HepG2 (cell line): ENCODE data around the gene ADAM20.
"Not testable (repeated sequence)": the region's sequence is repeated elsewhere in the genome, so short reads cannot be mapped to it uniquely, and the experiment has no call there.

Source experiments
- CBX5 ChIP-seq: sonication (generic); formaldehyde crosslinking; IDR thresholded peaks from 2 replicates; pipeline ENCODE4 v1.4.0; 2020; ENCODE audit warnings: missing genetic modification reagents, borderline replicate concordance
- CTCF ChIP-seq: sonication (generic); formaldehyde crosslinking; IDR thresholded peaks from 2 replicates; pipeline ENCODE4 v1.5.0; 2020; ENCODE audit warnings: mild to moderate bottlenecking, missing genetic modification reagents, moderate library complexity
- HNF1A ChIP-seq, 2 experiments: sonication (generic) in 1 of 2; formaldehyde crosslinking in 1 of 2; IDR thresholded peaks; 2 replicates each; pipeline versions ENCODE4 v1.4.0 to v1.6.1; 2016 to 2020; ENCODE audit warnings: borderline replicate concordance in 1 of 2, low read depth in 1 of 2, mild to moderate bottlenecking in 1 of 2, missing genetic modification reagents in 1 of 2
- MAX ChIP-seq: IDR thresholded peaks from 2 replicates; pipeline ENCODE4 v1.6.1; 2012; ENCODE audit warnings: inconsistent platforms
- MXI1 ChIP-seq: IDR thresholded peaks from 3 replicates; pipeline ENCODE4 v1.6.1; 2012; ENCODE audit warnings: low read depth, low read length, inconsistent platforms, borderline replicate concordance
- POLR2AphosphoS2 ChIP-seq: IDR thresholded peaks from 2 replicates; pipeline ENCODE4 v1.6.1; 2011; ENCODE audit warnings: low read depth, low read length, improper control_type of control experiment
- POLR2AphosphoS5 ChIP-seq: IDR thresholded peaks from 2 replicates; pipeline ENCODE4 v1.6.1; 2012; ENCODE audit warnings: low read depth, low read length
- USF2 ChIP-seq, 2 experiments: sonication (generic) in 1 of 2; formaldehyde crosslinking in 1 of 2; IDR thresholded peaks; 2 replicates each; pipeline versions ENCODE4 v1.5.1 to v1.6.1; 2011 to 2020; ENCODE audit warnings: borderline replicate concordance in 1 of 2, low read depth in 1 of 2, low read length in 1 of 2, mild to moderate bottlenecking in 1 of 2, missing genetic modification reagents in 1 of 2, moderate library complexity in 1 of 2
- ZFP37 ChIP-seq: sonication (generic); formaldehyde crosslinking; IDR thresholded peaks from 2 replicates; pipeline ENCODE4 v1.4.0; 2020; ENCODE audit warnings: missing genetic modification reagents, borderline replicate concordance
- ZNF879 ChIP-seq: sonication (generic); formaldehyde crosslinking; IDR thresholded peaks from 2 replicates; pipeline ENCODE4 v1.8.1; 2023; ENCODE audit warnings: missing genetic modification reagents

GRCh38 chr14:70477356-70478105 lies 57.3 kb downstream of the ADAM20 start:
- not testable (repeated sequence) for TF ChIP-seq CTCF (CRISPR knock-in tag); CBX5; USF2 (IDR thresholded peaks at IDR 0.05; ENCODE audit: low read depth, low read length); USF2 (CRISPR knock-in tag; IDR thresholded peaks at IDR 0.05; ENCODE audit: borderline replicate concordance); ZFP37 (CRISPR knock-in tag); HNF1A (IDR thresholded peaks at IDR 0.05; ENCODE audit: low read depth); HNF1A (CRISPR knock-in tag; IDR thresholded peaks at IDR 0.05; ENCODE audit: borderline replicate concordance); MAX; MXI1; POLR2AphosphoS5; ZNF879 (CRISPR knock-in tag); POLR2AphosphoS2
